Measurements from ENCODE around the gene SLC29A1. TPM values are rescaled to one million over a fixed set of nuclear protein-coding genes. Genes with fewer than 3 reads are reported as not detected.

Gene SLC29A1
- total and polyA plus RNA-seq, 2 of the 8 experiments (the other 6 are each of a cell fraction or from before 2014, with no cell fraction given), result 187 to 558 TPM

- Histone ChIP-seq H3K27ac (ENCODE audit: low read depth, low read length) (no peak overlapping the region), H3K9me3 (ENCODE audit: insufficient read depth in 2 of 2, low read depth in 1 of 2, low read length in 1 of 2) (no peaks in the 10 kb centered on the region), H3K4me3 (ENCODE audit: extremely low read depth in 1 of 4, insufficient read depth in 2 of 4, low read depth in 3 of 4, low read length in 4 of 4) (no peak overlapping the region), H3K36me3 (ENCODE audit: control insufficient read depth in 2 of 4, insufficient read depth in 4 of 4, low read length in 3 of 4) (no peaks in the 10 kb centered on the region), H3K14ac (ENCODE audit: insufficient read length) (no peak overlapping the region), H3K9ac (replicated peaks in 1 of 4; ENCODE audit: extremely low read depth in 1 of 4, low read depth in 3 of 4, low read length in 3 of 4) (no peak overlapping the region), H2BK12ac (ENCODE audit: low read depth, low read length) (0 out of 2 replicates have a peak overlapping the region, but pooled peaks have one; percentile 27), H3K27me3 (replicated peaks in 1 of 4; ENCODE audit: control insufficient read depth in 3 of 4, extremely low read depth in 1 of 4, insufficient read depth in 3 of 4, low read length in 3 of 4) (no peaks in the 10 kb centered on the region), H3K4me2 (ENCODE audit: insufficient read depth in 1 of 2, low read depth in 2 of 2, low read length in 2 of 2) (no peak overlapping the region), H3K4me1 (replicated peaks in 1 of 4; ENCODE audit: control insufficient read depth in 3 of 4, insufficient read depth in 4 of 4, low read length in 3 of 4) (peaks cover 2 to 15% (median 3%) of the 10 kb centered on the region in 4 experiments; a peak in 5 of 7 replicates), H2AFZ (ENCODE audit: low read length) (no peak overlapping the region), H4K8ac (ENCODE audit: extremely low read depth, insufficient read depth, low read length) (no peak overlapping the region), H4K5ac (ENCODE audit: insufficient read length, low read depth, low read length) (no peak overlapping the region), H2BK120ac (replicated peaks; ENCODE audit: low read depth, low read length) (no peak overlapping the region), H4K20me1 (replicated peaks in 1 of 2; ENCODE audit: control insufficient read depth in 1 of 2, insufficient read depth in 2 of 2, low read length in 2 of 2) (no peaks in the 10 kb centered on the region), H3K18ac (ENCODE audit: extremely low read depth, low read length) (no peak overlapping the region), H2AK5ac (ENCODE audit: low read depth, low read length) (no peak overlapping the region), H2BK5ac (ENCODE audit: low read depth, low read length) (no peak overlapping the region), H4K91ac (replicated peaks; ENCODE audit: insufficient read length, low read length) (no peak overlapping the region), H3K4ac (replicated peaks; ENCODE audit: insufficient read length, low read depth, low read length) (no peak overlapping the region), H3K23me2 (ENCODE audit: low read depth, low read length) (peaks cover 10% of the 10 kb centered on the region; the same call in 1 of the 2 replicates), H3K79me2 (ENCODE audit: control insufficient read depth in 1 of 2, insufficient read depth in 2 of 2, low read length in 2 of 2) (no peaks in the 10 kb centered on the region), H2BK20ac (ENCODE audit: low read length) (no peak overlapping the region), H3K23ac (ENCODE audit: insufficient read length) (no peak overlapping the region), H2BK15ac (ENCODE audit: low read length) (no peak overlapping the region), H3K56ac (replicated peaks; ENCODE audit: insufficient read length, low read depth, low read length) (no peak overlapping the region), H3K79me1 (ENCODE audit: low read depth, low read length) (no peaks in the 10 kb centered on the region)
- ChIA-PET POLR2A (ENCODE audit: partially characterized antibody) (interaction anchor here (0.8 to 2.2 kb wide), 11 partner anchors 13 to 76 kb away, joined by 3 to 9 read pairs (median 4); partner anchors contain the start of gene SLC29A1), CTCF (ENCODE audit: partially characterized antibody) (interaction anchor here (0.6 to 10.8 kb wide), 5 partner anchors 15 to 1054 kb away, joined by 3 to 287 read pairs (median 3); partner anchors contain the start of gene SLC29A1)
- 86% methylated on average over 4 of the region's 4 CpGs; no CpG with 5 or more reads in 1 of the 2 experiments for WGBS, 2 experiments (ENCODE audit: extremely low coverage in 1 of 2, insufficient coverage in 1 of 2, insufficient read length in 1 of 2, insufficient replicate concordance in 2 of 2, low coverage in 1 of 2, low lambda C conversion rate in 2 of 2, missing lambda C conversion rate in 1 of 2)
- DNase-seq (ENCODE audit: low read depth in 1 of 2, low spot score in 2 of 2), result no peak
- FAIRE-seq, result no peak
- TF ChIP-seq TBP (IDR thresholded peaks at IDR 0.05; ENCODE audit: low read depth, low read length) (no peak), EZH2 (IDR thresholded peaks at IDR 0.05; ENCODE audit: low read depth, low read length, severe bottlenecking) (no peak), RAD21 (IDR thresholded peaks at IDR 0.05 in 1 of 2, conservative IDR thresholded peaks at IDR 0.05 in 1 of 2; ENCODE audit: low read depth in 2 of 2, low read length in 2 of 2) (no peak), CREB1 (IDR thresholded peaks at IDR 0.05) (no peak)
Observed at GRCh38 chr6:44180406-44180805, 43.0 kb upstream of the SLC29A1 start.
